ENCODE data around the gene PLXNA2. TPM values are rescaled to one million over a fixed set of nuclear protein-coding genes. Genes with fewer than 3 reads are reported as not detected.

The PLXNA2 gene
- total RNA-seq, 1 experiment from 2014 or later: 2.8 TPM

DNA sequence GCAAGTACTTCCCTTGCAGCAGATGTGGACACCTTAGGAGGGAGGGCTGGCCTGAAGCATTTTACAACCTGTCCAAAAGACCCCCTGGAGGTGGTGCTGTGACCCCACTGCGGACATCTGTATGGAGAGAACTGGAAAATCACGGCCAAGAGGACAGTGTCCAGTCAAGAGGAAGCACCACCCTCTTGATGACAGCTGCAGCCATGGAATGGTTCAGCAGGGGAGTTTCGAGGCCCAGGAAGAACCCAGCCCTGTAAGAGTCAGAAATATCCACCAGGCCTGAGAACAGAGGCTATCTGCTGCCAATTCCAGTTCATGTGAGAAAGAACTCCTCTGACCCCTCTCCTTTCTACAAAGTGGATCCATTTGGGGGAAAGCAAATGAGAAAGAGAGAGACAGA is 126.8 kb downstream of the PLXNA2 start:
- no peak for DNase-seq (ENCODE audit: low read depth)

DNA sequence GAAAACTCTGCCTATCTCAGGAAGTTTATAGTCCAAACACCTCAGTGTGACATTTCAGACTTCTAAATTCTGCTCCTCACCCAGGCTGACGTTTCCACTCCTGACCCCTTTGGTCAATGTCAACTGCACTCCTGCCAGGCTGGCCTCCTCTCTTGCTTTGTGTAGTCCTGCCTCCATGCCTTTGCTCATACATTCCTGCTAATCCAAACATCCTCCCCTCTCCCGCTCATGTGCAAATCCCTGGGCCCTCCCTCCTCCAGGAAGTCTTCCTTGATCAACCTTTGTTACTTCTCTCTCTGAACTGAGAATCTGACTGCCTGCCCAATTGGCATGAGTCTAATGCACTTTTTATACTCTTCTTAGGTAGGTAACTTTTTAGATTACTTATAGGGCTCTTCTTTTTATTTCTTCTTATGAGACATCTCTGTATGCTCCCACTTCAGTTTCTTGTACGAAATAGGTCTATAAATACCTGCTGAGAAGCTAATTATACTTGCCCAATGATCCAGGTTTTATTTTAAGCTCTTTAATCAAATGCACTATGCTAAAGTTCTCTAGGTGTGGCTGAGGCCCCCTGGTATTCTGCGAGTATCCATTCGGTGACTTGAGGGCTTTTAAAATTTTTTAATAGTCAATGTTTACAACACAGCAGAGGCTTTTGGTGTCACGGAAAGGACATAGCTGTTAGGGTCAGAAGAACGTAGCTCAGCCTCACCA is 128.1 kb downstream of the PLXNA2 start:
- DNase-seq (ENCODE audit: low read depth): no peak

DNA sequence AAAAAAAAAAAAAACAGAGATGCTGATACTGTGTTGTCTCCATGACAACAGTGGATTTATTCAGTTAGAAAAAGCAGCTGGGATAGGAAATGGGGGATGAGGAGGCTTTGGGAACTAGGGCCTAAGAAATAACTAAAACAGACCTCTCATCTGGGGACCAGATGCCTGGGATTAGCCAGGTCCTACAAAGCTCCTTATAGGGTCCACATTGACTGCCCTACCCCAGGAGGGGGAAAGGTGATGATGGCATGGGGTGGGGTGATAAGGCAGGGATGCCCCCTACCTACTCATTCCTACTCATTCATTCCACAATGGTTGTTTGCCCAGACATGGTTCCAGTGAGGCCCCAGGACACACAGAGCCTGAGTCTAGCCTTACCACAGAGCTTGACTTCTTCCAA is 131.2 kb downstream of the PLXNA2 start:
- DNase-seq (ENCODE audit: low read depth): no peak

DNA sequence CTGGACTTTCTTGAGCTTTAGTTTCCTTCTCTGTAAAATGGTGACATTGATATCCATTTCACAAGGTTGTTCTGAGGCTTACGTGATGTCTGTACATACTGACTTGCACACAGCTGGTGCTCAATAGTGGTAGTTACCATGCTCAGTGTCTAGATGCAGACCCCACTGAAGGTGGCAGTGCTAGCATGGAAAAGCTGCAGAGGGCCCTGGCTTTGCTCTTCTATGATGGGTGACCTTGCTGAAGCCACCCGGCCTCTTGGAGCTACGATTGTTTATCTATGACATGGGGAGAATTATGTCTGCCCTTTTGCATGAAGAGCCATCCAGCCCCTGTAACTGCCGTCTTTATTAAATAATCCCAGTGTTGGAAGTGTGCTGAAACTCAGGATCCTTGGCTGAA is 131.8 kb downstream of the PLXNA2 start:
- no peak for DNase-seq (ENCODE audit: low read depth)

DNA sequence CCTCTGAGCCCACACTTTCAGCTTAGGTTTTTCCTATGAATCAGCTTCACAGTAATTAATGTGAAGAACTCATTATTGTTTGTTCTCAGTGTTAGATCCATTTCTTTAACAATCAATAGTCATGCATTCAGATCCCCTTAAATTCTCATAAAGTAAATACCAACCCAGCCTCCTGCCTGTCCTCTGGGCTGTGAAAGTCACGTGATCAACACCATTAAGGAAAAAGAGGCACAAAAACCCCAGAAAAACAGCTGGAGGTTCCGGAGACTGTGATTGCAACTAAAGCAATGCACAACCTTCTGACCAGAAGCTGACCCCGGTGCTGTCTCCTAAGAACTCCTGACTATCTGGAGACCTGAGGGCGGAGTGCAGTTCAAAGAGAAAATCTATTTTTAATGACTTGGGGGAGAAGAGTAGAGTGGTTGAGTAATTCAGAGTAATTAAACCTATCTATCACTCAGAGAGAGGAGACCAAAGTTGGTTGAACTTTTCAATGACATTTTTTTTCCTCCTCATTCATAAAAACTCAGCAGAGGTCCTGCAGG is 132.5 kb downstream of the PLXNA2 start:
- no peak for DNase-seq (ENCODE audit: low read depth)

DNA sequence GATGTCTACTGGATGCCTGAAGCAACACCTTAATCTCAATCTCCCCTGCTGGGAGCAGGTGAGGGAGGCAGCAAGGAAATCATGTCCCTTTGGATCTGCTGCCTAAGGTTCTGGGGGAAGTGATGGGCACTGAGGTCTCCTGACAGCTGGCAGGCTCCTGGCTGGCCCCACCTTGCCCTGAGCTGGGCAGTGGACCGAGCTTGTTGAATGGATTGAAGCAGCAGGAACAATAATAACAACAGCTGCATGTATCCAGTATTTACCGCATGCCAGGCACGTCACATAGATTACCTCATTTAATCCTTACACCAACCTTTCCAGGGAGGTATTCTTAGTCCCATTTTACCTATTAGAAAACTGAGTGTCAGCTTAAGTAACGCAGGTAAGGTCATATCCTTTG is 133.9 kb downstream of the PLXNA2 start:
- DNase-seq (ENCODE audit: low read depth): no peak

DNA sequence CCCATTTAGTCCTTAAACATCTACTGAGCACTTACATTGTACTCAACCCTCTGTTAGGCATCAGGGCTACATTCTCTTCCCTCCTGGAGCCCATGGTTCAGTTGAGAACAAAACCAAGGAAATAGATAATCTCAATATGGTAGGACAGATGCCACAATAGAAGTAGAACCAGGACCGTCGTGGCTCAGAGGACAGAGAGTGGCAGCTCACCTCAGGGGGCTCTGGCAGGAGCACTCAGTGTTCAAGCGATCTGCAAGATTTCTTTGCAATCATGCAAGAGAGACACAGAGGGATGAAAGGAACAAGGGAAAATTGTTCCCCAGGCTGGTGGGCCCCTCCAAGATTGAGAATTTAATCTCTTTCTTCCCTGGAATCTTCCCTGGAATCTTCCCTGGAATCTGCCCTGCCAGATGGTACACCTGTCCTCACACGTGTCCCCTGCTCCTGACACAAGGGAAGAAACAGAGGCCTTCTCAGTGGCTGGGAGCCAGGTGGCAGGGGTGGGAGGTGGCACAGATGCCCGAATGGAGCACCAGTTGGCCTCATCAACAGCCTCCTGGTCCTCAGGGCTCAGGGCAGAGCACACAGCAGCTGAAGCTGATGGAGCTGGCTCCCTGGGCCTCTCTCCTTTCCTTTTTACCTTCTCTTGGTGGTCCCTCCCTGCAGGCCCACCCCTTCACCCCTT is 135.4 kb downstream of the PLXNA2 start:
- no peak for DNase-seq (ENCODE audit: low read depth)

DNA sequence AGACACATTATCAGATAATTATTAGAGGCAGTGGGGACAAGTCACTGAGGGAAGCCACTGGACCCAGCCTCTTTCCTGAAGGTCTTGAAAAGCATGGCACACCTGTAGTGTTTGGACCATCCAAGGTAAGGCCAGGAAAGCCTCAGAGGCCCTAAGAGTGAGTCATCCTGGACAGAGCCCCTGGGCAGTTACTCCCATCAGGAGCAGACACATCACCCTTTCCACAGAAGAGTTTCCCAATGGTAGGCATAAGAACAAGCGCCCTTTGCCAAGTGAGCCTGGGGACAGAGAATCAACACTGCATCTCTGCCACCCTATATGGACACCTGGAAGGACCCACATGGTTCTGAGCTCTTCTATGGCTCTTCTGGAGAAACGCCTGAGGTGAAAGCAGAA is 136.0 kb downstream of the PLXNA2 start:
- DNase-seq (ENCODE audit: low read depth): peak; percentile 94

DNA sequence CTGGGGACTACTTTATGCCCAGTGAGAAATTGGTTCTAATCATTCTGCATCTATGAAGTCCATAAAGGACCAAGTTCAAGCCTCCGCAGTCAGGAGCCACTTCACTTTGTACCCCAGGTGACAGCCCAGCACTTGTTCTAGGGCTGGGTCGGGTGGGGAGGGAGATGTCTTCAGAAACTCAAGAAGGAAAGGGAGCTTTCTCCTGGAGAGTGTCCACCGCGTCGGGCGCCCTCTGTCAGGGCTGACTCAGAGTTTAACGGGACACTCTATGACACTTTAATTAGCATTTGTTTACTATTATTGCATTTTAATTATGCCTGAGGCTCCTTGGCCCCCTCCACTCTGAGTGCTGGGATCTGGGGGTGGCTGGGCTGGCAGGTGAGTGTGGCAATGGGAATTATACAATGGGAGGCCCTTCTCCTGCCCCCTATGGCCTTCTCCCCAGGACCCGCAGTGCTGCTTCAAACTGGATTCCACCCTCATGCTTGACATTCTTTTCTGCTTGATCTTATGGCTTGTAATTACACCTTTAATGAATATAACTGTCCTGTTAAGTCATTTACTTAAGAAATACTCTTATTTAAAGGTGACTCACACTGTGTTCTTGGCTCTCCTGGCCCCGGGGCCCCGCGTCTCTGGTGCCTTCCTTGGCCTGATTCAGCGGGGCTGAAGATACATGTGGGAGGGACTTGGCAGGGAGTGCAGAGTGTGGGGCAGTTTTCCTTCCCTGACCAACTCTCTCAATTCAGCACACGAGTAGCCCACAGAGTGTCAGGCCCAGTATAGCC is 136.6 kb downstream of the PLXNA2 start:
- DNase-seq (ENCODE audit: low read depth): peak; percentile 99

DNA sequence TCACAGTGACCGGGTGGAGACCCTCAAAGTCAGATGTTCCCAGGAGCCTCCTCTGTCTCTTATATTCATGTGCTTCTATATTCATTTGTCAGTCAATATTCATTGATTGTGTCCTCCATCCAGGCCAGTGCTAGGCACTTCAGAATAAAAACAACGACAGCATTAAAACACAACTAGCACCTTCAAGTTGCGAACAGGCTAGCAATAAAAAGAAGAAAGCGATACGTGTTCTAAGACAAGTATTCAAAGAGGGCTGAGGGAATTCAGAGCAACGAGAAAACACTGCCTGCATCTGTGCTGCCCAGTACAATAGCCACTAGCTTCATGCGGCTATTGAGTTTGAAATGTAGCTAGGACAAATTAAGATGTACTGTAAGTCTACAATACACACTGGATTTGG is 138.0 kb downstream of the PLXNA2 start:
- no peak for DNase-seq (ENCODE audit: low read depth)

DNA sequence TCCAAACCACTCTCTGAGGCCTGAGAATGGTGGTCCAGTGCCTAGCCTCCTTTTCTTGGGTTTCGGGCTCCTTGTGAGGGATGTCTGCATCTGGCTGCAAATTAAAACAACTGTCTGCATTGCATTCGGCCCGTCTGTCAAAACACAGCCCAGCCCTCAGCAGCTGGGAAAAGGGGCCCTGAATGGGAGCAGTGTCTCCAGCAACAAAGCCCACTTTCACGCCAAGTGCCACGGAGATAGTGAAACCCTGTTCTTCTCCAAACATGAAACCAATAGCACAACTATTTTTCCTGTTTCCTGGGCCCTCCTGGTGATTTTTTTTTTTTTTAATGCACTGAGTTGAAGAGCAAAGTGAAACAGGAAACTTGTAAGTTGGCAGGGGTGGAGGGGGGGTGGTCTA is 138.4 kb downstream of the PLXNA2 start:
- no peak for DNase-seq (ENCODE audit: low read depth)

DNA sequence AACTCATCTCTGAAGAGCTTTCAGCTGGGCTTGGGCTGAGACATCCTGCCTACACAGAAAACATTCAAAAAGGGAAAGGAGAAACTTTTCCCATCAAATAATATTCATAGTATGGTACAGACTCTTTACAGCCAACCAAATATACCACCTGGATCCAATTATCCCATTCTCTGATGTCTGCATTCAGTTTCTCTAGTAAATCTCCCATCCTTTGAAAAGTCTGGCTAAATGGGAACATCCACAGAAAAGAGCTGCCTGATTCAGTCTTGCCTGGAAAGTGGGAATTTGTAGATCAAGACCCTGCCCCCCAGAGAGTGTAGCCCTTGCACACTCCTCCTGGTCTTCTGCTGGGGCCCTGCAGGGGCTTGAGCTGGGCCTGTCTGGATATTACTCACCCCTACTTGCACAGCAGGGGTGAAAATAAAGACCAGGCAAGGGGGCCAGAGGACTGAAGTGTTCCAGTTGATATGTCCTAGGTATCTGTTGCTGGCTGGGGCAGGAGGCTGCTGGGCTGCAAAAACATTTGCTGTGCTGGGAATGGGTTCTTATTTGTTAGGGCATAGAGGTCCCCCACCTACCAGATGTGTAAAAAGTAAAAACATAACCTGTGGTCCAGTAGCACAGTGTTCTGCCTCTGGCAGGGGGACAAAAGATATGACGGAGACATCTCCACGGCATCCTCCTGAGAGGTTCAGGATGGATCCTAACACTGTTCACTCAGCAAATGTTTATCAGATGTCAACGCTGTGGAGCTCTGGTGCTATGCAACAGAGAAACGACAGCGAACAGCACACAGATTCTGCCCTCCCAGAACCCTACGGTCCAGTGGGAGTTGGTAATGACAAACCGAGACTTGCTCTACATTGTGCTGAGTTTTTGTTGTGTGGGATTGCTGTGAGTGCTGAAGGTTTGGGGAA is 140.3 kb downstream of the PLXNA2 start:
- no peak for DNase-seq (ENCODE audit: low read depth)

DNA sequence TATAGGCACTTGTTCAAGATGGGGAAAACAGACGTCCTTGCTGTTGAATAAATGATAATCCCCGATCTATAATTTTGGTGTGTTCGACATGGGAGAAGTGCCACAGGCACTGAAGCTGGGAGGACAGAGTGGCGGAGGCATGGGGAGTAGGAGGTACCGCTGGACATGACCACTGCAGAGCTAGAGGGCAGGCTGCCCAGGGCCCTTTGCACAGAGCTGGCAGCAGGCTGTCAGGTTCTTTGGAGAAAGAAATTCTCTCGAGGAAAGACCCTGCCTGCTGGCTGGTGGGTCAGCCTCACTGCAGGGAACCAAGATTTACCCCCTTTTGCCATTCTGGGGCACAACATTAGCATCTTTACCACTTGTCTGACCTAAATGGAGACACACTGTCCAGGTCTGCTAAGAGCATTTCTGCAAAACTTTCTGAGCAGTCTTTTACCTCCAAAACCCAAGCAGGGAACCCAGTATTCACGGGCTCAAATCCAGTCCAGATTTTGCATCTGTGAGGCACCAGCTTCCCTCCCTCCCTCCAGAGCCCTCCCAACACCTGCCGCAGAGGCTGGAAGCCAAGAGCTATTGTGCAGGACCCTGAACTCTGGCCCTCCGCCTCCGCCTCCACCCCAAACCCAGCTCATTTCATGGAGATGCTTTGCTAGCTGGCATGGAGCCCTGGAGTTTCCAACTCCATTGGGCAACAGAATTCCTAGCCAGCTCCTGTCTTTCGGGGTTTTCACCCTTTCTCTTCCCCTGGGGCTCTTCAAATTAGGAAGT is 142.3 kb downstream of the PLXNA2 start:
- DNase-seq (ENCODE audit: low read depth): no peak

DNA sequence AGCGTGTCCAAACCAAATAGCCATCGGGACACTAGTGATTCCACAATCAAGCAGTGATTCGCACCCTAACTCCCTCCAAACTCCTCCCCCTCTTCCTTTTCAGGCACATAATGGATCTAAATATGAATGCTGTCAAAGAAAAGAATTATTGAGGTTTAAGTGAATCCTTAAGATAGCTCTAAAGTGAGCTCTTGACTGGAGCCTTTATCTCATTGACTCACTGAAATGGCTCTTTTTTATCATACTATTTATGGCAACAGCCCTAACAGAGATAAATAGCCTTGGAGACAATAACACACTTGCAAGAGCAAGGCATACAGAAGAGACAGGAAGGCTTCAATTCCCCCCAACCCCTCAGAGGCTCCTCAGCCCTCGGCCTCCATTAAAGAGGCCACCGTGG is 143.3 kb downstream of the PLXNA2 start:
- DNase-seq (ENCODE audit: low read depth): peak; percentile 6

DNA sequence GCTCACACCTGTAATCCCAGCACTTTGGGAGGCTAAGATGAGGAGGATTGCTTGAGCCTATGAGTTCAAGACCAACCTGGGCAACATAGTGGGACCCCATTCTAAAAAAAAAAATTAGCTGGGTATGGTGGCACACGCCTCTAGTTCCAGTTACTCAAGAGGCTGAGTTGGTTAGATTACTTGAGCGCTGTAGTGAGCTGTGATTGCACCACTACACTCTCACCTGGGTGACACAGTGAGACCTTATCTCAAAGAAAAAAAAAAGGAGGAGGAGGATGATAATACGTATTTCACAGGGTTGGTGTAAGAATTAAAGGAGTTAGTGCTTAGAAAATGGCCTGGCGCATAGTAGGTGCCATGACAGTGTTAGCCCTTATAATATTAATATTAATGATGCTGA is 144.1 kb downstream of the PLXNA2 start:
- no peak for DNase-seq (ENCODE audit: low read depth)

DNA sequence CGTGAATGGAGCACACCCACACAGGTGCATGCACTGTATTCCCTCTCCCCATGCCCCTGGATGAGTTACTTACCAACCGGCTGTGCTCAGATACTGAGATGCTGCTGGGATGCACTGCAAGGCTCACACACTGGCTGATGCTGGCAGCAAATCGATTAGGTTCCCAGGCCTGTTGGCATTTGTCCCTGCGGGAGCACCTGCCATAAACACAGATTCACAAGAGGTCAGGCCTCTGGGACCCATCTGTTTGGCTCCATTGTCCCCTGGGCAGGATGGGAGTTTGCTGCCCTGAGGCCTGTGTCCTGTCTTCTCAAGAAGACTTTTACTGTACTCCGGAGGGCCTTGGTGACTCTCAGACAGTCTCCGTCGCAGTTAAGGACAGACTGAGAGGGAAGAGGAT is 145.4 kb downstream of the PLXNA2 start:
- DNase-seq (ENCODE audit: low read depth): no peak

DNA sequence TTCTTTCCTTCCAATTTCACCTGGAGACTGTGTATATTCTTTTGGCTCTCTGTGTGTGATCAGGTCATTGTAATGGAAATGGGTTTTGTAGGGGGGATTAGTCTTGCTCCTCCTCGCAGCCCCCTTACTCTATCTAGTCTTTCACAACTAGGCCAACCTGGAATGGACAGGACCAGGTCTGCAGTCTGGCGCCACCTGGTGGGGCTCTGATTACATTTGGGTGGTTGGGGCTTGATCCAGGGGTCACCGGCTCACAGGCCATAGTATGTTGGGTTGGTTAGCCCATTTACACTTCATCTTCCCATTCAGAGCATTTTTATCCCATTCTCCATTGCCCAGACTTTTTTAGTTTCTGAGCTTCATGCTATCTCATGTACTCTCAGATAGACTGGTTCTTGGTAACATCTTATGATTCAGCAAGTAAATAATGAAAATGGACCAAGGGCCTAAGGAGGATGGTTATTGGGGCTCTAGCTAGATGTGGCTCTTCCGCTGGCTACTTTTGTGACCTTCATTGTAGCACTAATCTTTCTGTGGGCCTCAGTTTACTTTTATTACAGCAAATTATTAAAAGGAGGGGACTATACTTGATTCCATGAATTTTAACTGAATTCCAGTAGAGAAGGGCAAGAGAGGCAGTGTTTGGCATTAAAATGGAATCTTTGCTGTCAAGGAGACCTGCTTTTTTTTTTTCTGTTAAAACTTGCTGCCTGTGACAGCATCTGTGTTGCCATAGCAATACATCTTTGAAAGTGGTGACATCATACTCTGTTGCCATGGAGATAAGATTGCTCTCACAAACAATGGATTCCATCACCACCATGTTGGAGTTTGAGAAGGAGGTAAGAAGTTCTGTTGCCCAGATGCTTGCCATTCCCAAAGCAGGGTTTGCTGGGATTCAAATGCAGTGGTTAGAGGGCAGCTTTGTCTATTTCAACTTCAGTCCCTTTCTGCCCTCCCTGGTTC is 150.1 kb downstream of the PLXNA2 start:
- DNase-seq (ENCODE audit: low read depth): peak; percentile 75

DNA sequence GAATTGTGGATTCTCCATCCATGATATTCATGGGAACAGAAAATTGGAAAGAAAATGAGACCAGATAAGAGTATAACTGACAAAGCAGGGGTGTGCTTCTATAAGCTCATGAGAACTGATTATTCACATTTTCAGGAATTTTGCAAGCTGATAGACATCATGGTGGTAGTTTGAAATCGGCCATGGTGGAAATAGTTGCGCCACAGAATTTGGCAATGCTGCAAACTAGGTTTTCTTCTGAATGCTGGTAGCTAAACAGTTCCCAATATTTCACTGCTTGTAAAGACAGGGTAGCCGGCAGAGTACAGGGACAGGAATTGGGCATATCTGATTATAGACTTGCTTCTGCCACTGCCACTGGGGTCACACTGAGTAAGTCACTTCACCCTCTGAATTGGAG is 151.1 kb downstream of the PLXNA2 start:
- DNase-seq (ENCODE audit: low read depth): no peak
